ENCODE data around the gene AP2S1.
"Not testable (repeated sequence)": the region's sequence is repeated elsewhere in the genome, so short reads cannot be mapped to it uniquely, and the experiment has no call there.

Gene AP2S1

DNA sequence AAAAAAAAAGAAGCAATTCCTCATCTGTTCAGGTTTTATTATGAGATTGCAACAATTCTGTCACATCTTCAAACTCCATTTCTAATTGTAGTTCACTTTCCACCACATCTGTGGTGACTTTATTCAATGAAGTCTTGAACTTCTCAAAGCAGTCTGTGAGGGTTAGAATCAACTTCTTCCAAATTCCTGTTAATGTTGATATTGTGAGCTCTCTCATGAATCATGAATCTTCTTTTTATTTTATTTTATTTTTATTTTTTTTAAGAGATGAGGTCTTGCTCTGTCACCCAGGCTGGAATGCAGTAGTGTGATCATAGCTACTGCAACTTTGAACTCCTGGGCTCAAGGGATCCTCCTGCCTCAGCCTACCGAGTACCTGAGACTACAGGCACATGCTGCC, 29.8 kb upstream of the AP2S1 start:
- H3K27me3 Mint-ChIP-seq: no peaks in the 10 kb centered on the region
- H3K9me3 Mint-ChIP-seq: no peaks in the 10 kb centered on the region
- H3K4me3 Mint-ChIP-seq: no peak overlapping the region
- CTCF ChIA-PET: no interaction called here
- H3K27ac Mint-ChIP-seq: no peak overlapping the region
- no peak for DNase-seq
- H3K36me3 Mint-ChIP-seq: peaks cover 1% of the 10 kb centered on the region
- no peaks in the 10 kb centered on the region for H3K4me1 Mint-ChIP-seq

DNA sequence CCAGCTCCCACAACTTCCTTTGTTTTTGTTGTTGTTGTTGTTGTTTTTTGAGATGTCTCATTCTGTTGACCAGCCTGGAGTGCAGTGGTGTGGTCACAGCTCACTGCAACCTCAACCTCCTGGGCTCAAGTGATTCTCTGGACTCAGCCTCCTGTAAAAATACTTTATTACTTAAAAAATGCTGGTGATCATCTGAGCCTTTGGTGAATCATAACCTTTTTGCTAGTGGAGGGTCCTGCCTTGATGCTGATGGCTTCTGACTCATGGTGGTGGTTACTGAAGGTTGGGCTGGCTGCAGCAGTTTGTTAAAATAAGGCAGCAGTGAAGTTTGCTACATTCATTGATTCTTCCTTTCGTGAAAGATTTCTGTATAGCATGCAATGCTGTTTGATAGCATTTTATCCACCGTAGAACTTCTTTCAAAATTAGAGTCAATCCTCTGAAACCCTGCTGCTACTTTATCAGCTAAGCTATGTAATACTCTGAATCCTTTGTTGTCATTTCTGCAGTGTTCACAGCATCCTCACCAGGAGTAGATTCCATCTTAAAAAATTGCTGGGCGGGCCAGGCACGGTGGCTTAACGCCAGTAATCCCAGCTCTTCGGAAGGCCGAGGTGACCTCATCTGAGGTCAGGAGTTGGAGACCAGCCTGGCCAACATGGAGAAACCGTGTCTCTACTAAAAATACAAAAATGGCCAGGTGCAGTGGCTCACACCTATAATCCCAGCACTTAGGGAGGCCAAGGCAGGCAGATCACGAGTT, 28.1 kb upstream of the AP2S1 start:
- H3K9me3 Mint-ChIP-seq: no peaks in the 10 kb centered on the region
- no peak for DNase-seq
- CTCF ChIA-PET: interaction anchor here (0.9 to 1.3 kb wide), 2 partner anchors 21 to 112 kb away, joined by 3 to 4 read pairs; no protein-coding TSS in a partner anchor
- no peaks in the 10 kb centered on the region for H3K27me3 Mint-ChIP-seq
- H3K27ac Mint-ChIP-seq: no peak overlapping the region
- no peaks in the 10 kb centered on the region for H3K4me1 Mint-ChIP-seq
- H3K4me3 Mint-ChIP-seq: no peak overlapping the region
- peaks cover 1% of the 10 kb centered on the region for H3K36me3 Mint-ChIP-seq

DNA sequence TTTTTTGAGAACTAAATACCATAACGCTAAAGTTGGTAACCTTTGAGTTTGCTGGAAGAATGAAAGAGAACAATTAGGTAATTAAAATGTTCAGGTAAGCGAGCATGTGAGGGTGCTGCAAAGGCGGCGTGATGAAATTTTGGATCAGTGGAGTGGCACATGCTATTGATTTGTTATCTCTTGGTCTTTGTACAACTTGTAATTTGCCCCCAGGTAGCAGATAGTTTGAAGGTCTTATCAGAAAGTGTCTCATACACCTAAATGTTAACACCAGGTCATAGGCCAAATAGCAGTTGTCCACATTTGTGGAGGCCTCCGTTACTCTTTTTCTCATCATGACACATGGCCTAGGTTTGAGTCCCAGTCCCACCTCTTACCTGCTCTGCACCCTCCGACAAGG, 25.0 kb upstream of the AP2S1 start:
- no peak for DNase-seq
- Mint-ChIP-seq H3K4me3 (no peak overlapping the region), H3K36me3 (peaks cover 1% of the 10 kb centered on the region), H3K27ac (no peak overlapping the region), H3K27me3 (no peaks in the 10 kb centered on the region), H3K9me3 (no peaks in the 10 kb centered on the region), H3K4me1 (no peaks in the 10 kb centered on the region)
- CTCF ChIA-PET: no interaction called here

GRCh38 chr19:46875234-46875633, 24.6 kb upstream of the AP2S1 start:
- H3K4me1 Mint-ChIP-seq: no peaks in the 10 kb centered on the region

DNA sequence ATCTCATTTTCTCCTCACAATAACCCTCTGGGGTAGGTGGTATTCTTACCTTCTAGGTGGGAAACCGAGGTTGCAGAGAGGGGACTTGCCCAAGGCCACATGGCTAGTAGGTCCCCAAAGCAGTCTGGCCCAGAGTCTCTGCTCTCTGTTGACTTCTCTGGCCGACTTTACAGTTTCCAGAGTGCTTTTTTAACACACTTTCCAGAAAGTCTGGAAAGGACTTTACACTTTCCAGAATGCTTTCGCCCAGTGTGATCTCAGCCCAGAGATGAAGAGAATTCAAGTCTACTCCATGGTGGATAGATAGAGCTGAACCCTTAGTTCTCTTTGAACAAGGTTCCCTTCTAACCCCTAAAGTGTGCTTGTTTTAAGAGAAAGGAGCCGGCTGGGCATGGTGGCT, 22.3 kb upstream of the AP2S1 start:
- no peaks in the 10 kb centered on the region for H3K9me3 Mint-ChIP-seq
- no peaks in the 10 kb centered on the region for H3K36me3 Mint-ChIP-seq
- CTCF ChIA-PET: interaction anchor here (0.9 to 1.4 kb wide), 2 partner anchors 9 to 118 kb away, joined by 3 to 5 read pairs; no protein-coding TSS in a partner anchor
- no peak overlapping the region for H3K4me3 Mint-ChIP-seq
- H3K27ac Mint-ChIP-seq: no peak overlapping the region
- peaks cover 6% of the 10 kb centered on the region for H3K4me1 Mint-ChIP-seq
- DNase-seq: no peak
- no peaks in the 10 kb centered on the region for H3K27me3 Mint-ChIP-seq

More at GRCh38 chr19:46875234-46875633, 24.6 kb upstream of the AP2S1 start:
- Mint-ChIP-seq H3K9me3 (no peaks in the 10 kb centered on the region), H3K36me3 (peaks cover 1% of the 10 kb centered on the region), H3K4me3 (no peak overlapping the region), H3K27ac (no peak overlapping the region), H3K27me3 (no peaks in the 10 kb centered on the region)
- CTCF ChIA-PET: no interaction called here
- no peak for DNase-seq

DNA sequence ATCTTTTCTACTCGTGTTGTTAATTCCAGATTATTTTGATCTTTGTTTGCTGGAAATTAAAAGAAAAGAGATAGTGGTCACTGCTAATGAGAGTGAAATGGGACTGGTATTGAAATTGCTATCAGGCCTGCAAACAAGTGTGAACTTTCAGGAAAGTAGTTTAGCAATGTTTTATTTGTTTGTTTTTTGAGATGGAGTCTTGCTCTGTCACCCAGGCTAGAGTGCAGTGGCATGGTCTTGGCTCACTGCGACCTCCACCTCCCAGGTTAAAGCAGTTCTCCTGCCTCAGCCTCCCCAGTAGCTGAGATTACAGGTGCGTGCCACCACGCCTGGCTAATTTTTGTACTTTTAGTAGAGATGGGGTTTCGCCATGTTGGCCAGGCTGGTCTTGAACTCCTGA, 20.5 kb upstream of the AP2S1 start:
- H3K4me3 Mint-ChIP-seq, H3K27me3 Mint-ChIP-seq, H3K9me3 Mint-ChIP-seq, H3K36me3 Mint-ChIP-seq, H3K27ac Mint-ChIP-seq, DNase-seq: not testable (repeated sequence)
- CTCF ChIA-PET: interaction anchor here (0.6 kb wide), 1 partner anchor 120 kb away, joined by 3 read pairs; no protein-coding TSS in a partner anchor
- H3K4me1 Mint-ChIP-seq: peaks cover 10% of the 10 kb centered on the region

DNA sequence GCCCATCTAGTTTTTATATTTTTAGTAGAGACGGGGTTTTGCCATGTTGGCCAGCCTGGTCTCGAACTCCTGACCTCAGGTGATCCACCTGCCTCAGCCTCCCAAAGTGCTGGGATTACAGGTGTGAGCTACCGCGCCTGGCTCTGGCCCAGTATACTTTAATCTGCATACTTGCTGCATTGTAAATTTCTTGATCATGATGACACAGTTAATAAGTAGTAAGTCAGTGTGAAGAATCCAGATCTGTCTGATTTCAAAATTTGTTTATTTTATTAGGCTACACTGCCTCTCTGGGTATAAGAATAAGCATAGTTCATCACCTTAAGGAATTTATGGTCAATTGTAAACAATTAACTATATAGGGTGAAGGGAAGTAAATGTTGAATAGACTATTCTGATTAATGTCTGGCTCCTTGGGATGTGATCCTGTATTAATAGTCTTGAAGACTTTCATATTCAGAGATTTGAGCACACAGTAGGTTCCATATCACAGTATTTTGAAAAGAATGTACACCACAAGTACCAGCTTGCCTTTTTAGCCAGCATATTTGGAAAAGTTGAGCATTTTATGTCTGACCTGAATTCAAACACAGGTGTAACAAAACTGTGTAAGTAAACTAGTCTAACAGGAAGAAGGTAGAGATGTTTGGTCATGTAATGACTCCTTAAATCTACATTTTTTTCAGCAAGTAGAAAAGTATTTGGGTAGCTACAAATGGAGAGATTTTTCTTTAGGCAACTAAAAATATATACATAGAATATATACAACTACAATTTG, 17.6 kb upstream of the AP2S1 start:
- Mint-ChIP-seq H3K36me3 (peaks cover 3% of the 10 kb centered on the region), H3K27me3 (no peaks in the 10 kb centered on the region), H3K4me1 (peaks cover 12% of the 10 kb centered on the region), H3K27ac (no peak overlapping the region), H3K9me3 (no peaks in the 10 kb centered on the region), H3K4me3 (no peak overlapping the region)
- CTCF ChIA-PET: interaction anchor here (0.6 to 2.1 kb wide), 4 partner anchors 123 to 372 kb away, joined by 3 to 7 read pairs (median 4); no protein-coding TSS in a partner anchor
- DNase-seq: no peak

DNA sequence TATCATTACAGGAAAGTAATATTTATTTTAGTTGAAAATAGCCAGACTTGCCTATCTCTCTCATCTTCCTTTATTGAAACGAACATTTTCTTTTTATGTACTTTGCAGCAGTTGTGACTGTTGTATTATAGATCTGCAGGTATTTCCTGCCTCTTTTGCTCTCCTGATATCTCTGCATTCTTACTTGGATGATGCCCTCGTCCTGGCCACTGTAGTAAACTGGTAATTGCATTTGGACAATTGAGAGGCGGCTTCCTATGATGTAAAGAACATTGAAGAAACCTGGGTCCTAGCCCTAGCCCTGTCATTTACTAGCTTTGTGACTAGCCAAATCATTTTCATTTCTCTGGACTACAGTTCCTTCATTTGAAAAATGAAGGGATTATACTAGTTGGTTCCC, 16.5 kb upstream of the AP2S1 start:
- Mint-ChIP-seq H3K4me1 (peaks cover 12% of the 10 kb centered on the region), H3K27ac (no peak overlapping the region)

DNA sequence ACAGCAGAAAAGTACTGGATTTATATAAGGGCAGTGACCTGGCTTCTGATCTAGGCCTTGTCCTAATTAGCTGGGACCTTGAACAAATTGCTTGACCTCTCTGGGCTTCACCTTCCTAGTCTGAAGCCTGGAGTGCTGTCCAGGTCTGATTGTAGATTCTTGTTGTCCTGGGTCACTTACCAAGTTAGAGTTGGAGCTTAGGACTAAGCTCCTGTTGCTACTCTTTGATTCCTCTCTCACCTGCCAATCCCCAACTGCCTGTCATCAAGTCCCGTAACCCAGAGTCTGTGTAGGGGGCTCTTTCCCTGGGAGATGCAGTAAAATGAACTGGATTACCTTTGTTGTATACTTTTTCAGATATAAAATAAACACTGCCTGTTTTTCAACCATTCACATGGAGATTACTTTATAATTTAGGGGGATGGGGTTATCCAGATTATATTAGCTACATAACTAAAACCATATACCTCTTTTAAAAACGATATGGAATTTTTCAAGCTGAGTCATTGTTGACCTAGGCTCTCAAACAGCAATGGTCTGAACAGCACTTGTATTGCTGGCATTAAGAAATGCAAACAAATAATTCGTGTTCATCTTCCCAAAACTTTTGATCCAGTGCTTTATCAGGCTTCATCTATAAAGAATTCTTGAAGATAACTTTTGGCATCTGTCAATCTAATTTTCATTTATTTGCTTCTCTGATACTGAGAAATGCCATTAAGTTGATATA, 15.9 kb upstream of the AP2S1 start:
- Mint-ChIP-seq H3K27me3 (no peaks in the 10 kb centered on the region), H3K4me1 (peaks cover 12% of the 10 kb centered on the region), H3K36me3 (peaks cover 3% of the 10 kb centered on the region), H3K27ac (no peak overlapping the region), H3K4me3 (no peak overlapping the region), H3K9me3 (no peaks in the 10 kb centered on the region)
- no peak for DNase-seq
- CTCF ChIA-PET: interaction anchor here (1.0 to 2.1 kb wide), 3 partner anchors 10 to 147 kb away, joined by 3 to 7 read pairs (median 4); no protein-coding TSS in a partner anchor

More for the DNA sequence above, 16.5 kb upstream of the AP2S1 start:
- CTCF ChIA-PET: interaction anchor here (1.0 to 2.1 kb wide), 2 partner anchors 124 to 146 kb away, joined by 3 to 7 read pairs; no protein-coding TSS in a partner anchor
- no peaks in the 10 kb centered on the region for H3K27me3 Mint-ChIP-seq
- peaks cover 3% of the 10 kb centered on the region for H3K36me3 Mint-ChIP-seq
- H3K4me3 Mint-ChIP-seq: no peak overlapping the region
- no peaks in the 10 kb centered on the region for H3K9me3 Mint-ChIP-seq
- no peak for DNase-seq

DNA sequence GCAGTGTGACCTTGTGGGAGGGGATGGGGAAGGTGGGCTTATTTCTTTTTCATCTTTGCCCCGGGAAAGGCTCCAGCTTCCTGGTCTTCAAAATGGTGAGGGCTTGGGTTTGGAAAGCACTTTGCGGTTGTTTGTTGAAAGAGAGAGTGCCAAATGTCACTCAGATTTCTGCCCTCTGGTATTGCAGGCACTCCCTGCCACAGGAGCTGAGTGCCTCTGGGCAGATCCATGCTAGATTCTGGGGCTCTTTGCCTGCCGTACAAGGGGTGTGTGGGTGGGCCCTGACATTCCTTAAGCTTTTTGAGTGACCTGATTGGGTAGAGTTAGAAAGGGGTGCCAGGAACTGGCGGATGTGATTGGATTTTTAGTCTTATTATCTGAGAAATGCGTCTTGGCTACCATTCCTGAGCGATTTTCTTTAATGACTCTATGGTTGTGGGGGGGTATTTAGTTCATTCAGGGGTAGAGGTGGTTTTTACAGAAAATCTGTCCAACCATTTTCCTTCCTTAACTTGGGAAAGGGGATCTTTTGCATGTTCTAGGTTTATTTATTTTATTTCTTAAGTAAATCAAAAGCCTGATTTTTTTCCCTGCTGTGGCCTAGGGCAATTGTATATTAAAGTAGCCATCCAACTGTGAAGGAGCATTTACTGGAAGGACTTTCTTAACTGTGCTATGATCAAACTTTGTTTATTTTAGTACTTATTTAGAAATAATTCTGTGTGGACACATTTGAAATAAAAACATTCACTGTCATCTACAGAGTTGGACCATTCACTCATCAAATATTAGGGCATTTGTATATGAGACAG, 13.4 kb upstream of the AP2S1 start:
- Mint-ChIP-seq H3K4me3 (no peak overlapping the region), H3K36me3 (peaks cover 6% of the 10 kb centered on the region), H3K4me1 (peaks cover 18% of the 10 kb centered on the region), H3K9me3 (peaks cover 1% of the 10 kb centered on the region), H3K27ac (no peak overlapping the region), H3K27me3 (no peaks in the 10 kb centered on the region)
- no peak for DNase-seq
- CTCF ChIA-PET: interaction anchor here (0.6 to 1.3 kb wide), 3 partner anchors 8 to 149 kb away, joined by 3 read pairs; no protein-coding TSS in a partner anchor

- no peak overlapping the region for H3K27ac Mint-ChIP-seq
- peaks cover 1% of the 10 kb centered on the region for H3K9me3 Mint-ChIP-seq
- no peak for DNase-seq
- H3K27me3 Mint-ChIP-seq: no peaks in the 10 kb centered on the region
- CTCF ChIA-PET: interaction anchor here (1.3 to 2.4 kb wide), 4 partner anchors 9 to 150 kb away, joined by 3 to 11 read pairs (median 4); no protein-coding TSS in a partner anchor
- H3K36me3 Mint-ChIP-seq: peaks cover 8% of the 10 kb centered on the region
- no peak overlapping the region for H3K4me3 Mint-ChIP-seq
- H3K4me1 Mint-ChIP-seq: peaks cover 17% of the 10 kb centered on the region
These were observed 12.5 kb upstream of the AP2S1 start for GRCh38 chr19:46862974-46863632.

DNA sequence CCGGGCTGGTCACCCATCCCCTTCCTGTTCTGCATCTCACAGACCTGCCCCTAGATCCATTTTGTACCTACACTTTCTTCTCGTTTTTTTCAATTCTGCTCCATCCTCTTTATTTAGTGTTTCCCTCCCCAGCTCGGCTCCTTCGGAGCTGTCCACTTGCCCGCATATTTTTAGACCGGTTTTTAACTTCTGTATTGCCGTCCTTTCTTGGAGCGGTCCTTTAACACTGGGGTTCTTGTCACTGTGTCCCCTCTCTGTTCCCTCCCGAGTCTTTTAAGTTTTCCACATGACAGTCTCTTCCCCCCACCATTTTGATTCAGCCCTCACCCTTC, 11.8 kb upstream of the AP2S1 start:
- Mint-ChIP-seq H3K36me3 (peaks cover 8% of the 10 kb centered on the region), H3K4me3 (no peak overlapping the region), H3K4me1 (peaks cover 17% of the 10 kb centered on the region), H3K27ac (no peak overlapping the region), H3K27me3 (no peaks in the 10 kb centered on the region), H3K9me3 (peaks cover 1% of the 10 kb centered on the region)
- CTCF ChIA-PET: interaction anchor here (0.9 to 2.4 kb wide), 4 partner anchors 22 to 172 kb away, joined by 3 to 11 read pairs (median 4); no protein-coding TSS in a partner anchor
- DNase-seq: no peak

Measured in activated naive CD4-positive, alpha-beta T cell treated with anti-CD3 and anti-CD28 coated beads, Interleukin-2, amount 10 ng/mL, durations not matched to agents 7 days and 5 days (primary cell).